OCI-LY3 (cell line): ENCODE measurements around the gene SPATA22.

Experiments
- EZH2phosphoT487 ChIP-seq: fragments of 200-600 bp; shearing (Covaris generic); IDR thresholded peaks from 2 replicates; pipeline ENCODE4 v1.6.1; 2018; ENCODE audit warnings: antibody characterized with exemption, mixed run types, low read depth
- TF ChIP-seq, protein P1 (sequence below): fragments of 200-600, 300-600 bp; sonication (generic); IDR thresholded peaks from 2 replicates; pipeline ENCODE4 v1.5.1; 2014; ENCODE audit warnings: antibody characterized with exemption, low read length, low read depth

DNA sequence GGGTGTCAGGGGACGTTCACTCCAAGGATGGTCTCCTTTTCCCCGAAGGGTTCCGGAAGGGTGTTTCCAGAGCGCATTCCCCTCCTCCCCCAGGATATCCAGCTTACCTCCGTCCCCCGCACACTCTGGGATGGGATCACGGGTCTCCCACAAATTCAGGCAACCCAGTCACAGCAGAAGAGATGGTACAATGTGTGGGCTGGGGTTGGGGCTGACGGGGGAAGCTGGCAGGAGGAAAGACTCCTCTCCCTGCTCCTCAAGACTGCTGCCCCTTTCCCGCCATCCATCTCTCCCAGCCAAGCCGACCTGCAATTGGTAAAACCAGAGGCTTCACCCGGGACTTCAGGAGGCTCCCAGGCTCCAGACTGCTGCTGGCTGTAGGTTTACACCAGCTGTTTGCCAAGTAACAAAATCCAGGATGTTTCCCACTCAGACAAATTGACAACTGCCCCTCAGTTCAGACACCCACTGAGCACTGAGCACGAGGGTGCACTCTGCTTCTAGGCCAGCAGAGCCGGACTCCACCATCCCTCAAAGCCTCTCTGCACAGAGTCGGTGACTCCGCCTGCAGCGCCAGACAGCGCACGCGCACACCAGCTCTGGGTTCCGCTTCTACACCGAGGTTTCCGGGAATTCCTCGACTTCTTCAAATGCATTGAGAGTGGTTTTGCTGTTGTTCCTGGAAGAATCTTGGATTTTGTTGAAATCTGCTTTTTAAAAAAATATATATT lies 41.9 kb upstream of the SPATA22 start:
- TF ChIP-seq, protein P1, sequence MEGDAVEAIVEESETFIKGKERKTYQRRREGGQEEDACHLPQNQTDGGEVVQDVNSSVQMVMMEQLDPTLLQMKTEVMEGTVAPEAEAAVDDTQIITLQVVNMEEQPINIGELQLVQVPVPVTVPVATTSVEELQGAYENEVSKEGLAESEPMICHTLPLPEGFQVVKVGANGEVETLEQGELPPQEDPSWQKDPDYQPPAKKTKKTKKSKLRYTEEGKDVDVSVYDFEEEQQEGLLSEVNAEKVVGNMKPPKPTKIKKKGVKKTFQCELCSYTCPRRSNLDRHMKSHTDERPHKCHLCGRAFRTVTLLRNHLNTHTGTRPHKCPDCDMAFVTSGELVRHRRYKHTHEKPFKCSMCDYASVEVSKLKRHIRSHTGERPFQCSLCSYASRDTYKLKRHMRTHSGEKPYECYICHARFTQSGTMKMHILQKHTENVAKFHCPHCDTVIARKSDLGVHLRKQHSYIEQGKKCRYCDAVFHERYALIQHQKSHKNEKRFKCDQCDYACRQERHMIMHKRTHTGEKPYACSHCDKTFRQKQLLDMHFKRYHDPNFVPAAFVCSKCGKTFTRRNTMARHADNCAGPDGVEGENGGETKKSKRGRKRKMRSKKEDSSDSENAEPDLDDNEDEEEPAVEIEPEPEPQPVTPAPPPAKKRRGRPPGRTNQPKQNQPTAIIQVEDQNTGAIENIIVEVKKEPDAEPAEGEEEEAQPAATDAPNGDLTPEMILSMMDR: no peak
- no peak for TF ChIP-seq EZH2phosphoT487
